MCF 10A (cell line): ENCODE data around the gene PARD3B. TPM values are rescaled to one million over a fixed set of nuclear protein-coding genes. Genes with fewer than 3 reads are reported as not detected.

Source experiments
- BruUV-seq: library from RNA; stranded (reverse); fragments of 400-500 nt; replicated peaks from 2 replicates; lab custom pipeline; 2021; lab: Mats Ljungman, UMichigan
- CTCF ChIA-PET: fragments of 300-600 bp; sonication (Branson Sonifier 250); formaldehyde crosslinking; extraction: SDS; loops from one replicate; lab custom pipeline; 2021; ENCODE audit warnings: antibody characterized with exemption, inconsistent platforms; lab: Yijun Ruan, JAX
- POLR2A ChIA-PET: fragments of 300-600, 350-650 bp; sonication (Branson Sonifier 250); formaldehyde crosslinking; extraction: SDS; loops from one replicate; lab custom pipeline; 2020; ENCODE audit warnings: antibody characterized with exemption, inconsistent platforms; lab: Yijun Ruan, JAX
- DNase-seq: peaks from one replicate; pipeline ENCODE4 v3.0.0-alpha.2; 2018; ENCODE audit not compliant: unreplicated experiment
- H3K27ac Mint-ChIP-seq: one replicate; pipeline ENCODE4 v1.8.0; 2022; ENCODE audit warnings: mild to moderate bottlenecking, low read depth, mixed read lengths; ENCODE audit not compliant: unreplicated experiment
- H3K27me3 Mint-ChIP-seq: one replicate; pipeline ENCODE4 v1.8.0; 2022; ENCODE audit warnings: mixed read lengths; ENCODE audit not compliant: insufficient read depth, unreplicated experiment
- H3K36me3 Mint-ChIP-seq: one replicate; pipeline ENCODE4 v1.8.0; 2022; ENCODE audit warnings: mild to moderate bottlenecking, moderate library complexity, mixed read lengths; ENCODE audit not compliant: insufficient read depth, unreplicated experiment
- H3K4me1 Mint-ChIP-seq: one replicate; pipeline ENCODE4 v1.8.0; 2022; ENCODE audit warnings: mixed read lengths; ENCODE audit not compliant: insufficient read depth, unreplicated experiment
- H3K4me3 Mint-ChIP-seq: one replicate; pipeline ENCODE4 v1.8.0; 2022; ENCODE audit warnings: mild to moderate bottlenecking, moderate library complexity, mixed read lengths; ENCODE audit not compliant: unreplicated experiment
- H3K9me3 Mint-ChIP-seq: one replicate; pipeline ENCODE4 v1.8.0; 2022; ENCODE audit warnings: mixed read lengths; ENCODE audit not compliant: unreplicated experiment
- CTCF ChIP-seq: fragments of 200-600 bp; IDR thresholded peaks from one replicate; pipeline ENCODE4 v1.8.0; 2022; ENCODE audit warnings: antibody characterized with exemption, mild to moderate bottlenecking; ENCODE audit not compliant: unreplicated experiment
- intact Hi-C: fragments of 100-400 bp; cut with micrococcal nuclease; formaldehyde crosslinking; loops from 2 replicates; pipeline ENCODE4 v1.14.1; 2022
- total RNA-seq: library from RNA; stranded (reverse); gene quantifications from 2 replicates; pipeline ENCODE4 v1.2.3, GENCODE V29; 2022

PARD3B gene
- total RNA-seq, 1 experiment from 2014 or later = 11.6 TPM

- ChIA-PET CTCF (no interaction called here), POLR2A (no interaction called here)
- no peaks in the 10 kb centered on the region for H3K36me3 Mint-ChIP-seq
- no peak overlapping the region for H3K27ac Mint-ChIP-seq
- no peak for TF ChIP-seq CTCF
- H3K4me1 Mint-ChIP-seq = no peaks in the 10 kb centered on the region
- H3K4me3 Mint-ChIP-seq = no peak overlapping the region
- BruUV-seq = no TSS peak
- no peak for DNase-seq
- no peaks in the 10 kb centered on the region for H3K9me3 Mint-ChIP-seq
- intact Hi-C loops = no loop called here
- H3K27me3 Mint-ChIP-seq = no peaks in the 10 kb centered on the region
These were observed 915.9 kb downstream of the PARD3B start for GRCh38 chr2:205461169-205461568.

GRCh38 chr2:205461678-205462665 lies 916.7 kb downstream of the PARD3B start:
- no peaks in the 10 kb centered on the region for H3K27me3 Mint-ChIP-seq
- H3K36me3 Mint-ChIP-seq = no peaks in the 10 kb centered on the region
- no peaks in the 10 kb centered on the region for H3K4me1 Mint-ChIP-seq
- ChIA-PET POLR2A (no interaction called here), CTCF (interaction anchor here (0.6 kb wide), 2 partner anchors 16 to 259 kb away, joined by 3 read pairs; no protein-coding TSS in a partner anchor)
- no peak overlapping the region for H3K27ac Mint-ChIP-seq
- intact Hi-C loops = no loop called here
- H3K4me3 Mint-ChIP-seq = no peak overlapping the region
- BruUV-seq = no TSS peak
- no peak for DNase-seq
- no peaks in the 10 kb centered on the region for H3K9me3 Mint-ChIP-seq
- no peak for TF ChIP-seq CTCF

- Mint-ChIP-seq H3K4me3 (no peak overlapping the region), H3K27ac (no peak overlapping the region), H3K9me3 (no peaks in the 10 kb centered on the region), H3K27me3 (no peaks in the 10 kb centered on the region), H3K4me1 (no peaks in the 10 kb centered on the region), H3K36me3 (no peaks in the 10 kb centered on the region)
- BruUV-seq = no TSS peak
- DNase-seq = no peak
- intact Hi-C loops = no loop called here
- ChIA-PET CTCF (interaction anchor here (0.6 to 0.7 kb wide), 6 partner anchors 17 to 593 kb away, joined by 3 to 7 read pairs (median 3); no protein-coding TSS in a partner anchor), POLR2A (no interaction called here)
- TF ChIP-seq CTCF = no peak
These were observed 917.5 kb downstream of the PARD3B start for GRCh38 chr2:205462681-205463345.

GRCh38 chr2:205463466-205464025 lies 918.3 kb downstream of the PARD3B start:
- H3K27ac Mint-ChIP-seq = no peak overlapping the region
- H3K9me3 Mint-ChIP-seq = no peaks in the 10 kb centered on the region
- H3K4me3 Mint-ChIP-seq = no peak overlapping the region
- no peaks in the 10 kb centered on the region for H3K4me1 Mint-ChIP-seq
- H3K36me3 Mint-ChIP-seq = no peaks in the 10 kb centered on the region
- no TSS peak for BruUV-seq
- TF ChIP-seq CTCF = no peak
- DNase-seq = no peak
- CTCF ChIA-PET = interaction anchor here (0.6 to 0.7 kb wide), 5 partner anchors 19 to 593 kb away, joined by 3 to 7 read pairs (median 4); no protein-coding TSS in a partner anchor
- no peaks in the 10 kb centered on the region for H3K27me3 Mint-ChIP-seq
- intact Hi-C loops = no loop called here
- POLR2A ChIA-PET = no interaction called here
